ENCODE measurements around the gene HSBP1L1. TPM values are rescaled to one million over a fixed set of nuclear protein-coding genes. Genes with fewer than 3 reads are reported as not detected.

Gene HSBP1L1
- total and polyA plus RNA-seq, 4 donors = 12.2 to 61.0 (median 26.4) TPM

DNA sequence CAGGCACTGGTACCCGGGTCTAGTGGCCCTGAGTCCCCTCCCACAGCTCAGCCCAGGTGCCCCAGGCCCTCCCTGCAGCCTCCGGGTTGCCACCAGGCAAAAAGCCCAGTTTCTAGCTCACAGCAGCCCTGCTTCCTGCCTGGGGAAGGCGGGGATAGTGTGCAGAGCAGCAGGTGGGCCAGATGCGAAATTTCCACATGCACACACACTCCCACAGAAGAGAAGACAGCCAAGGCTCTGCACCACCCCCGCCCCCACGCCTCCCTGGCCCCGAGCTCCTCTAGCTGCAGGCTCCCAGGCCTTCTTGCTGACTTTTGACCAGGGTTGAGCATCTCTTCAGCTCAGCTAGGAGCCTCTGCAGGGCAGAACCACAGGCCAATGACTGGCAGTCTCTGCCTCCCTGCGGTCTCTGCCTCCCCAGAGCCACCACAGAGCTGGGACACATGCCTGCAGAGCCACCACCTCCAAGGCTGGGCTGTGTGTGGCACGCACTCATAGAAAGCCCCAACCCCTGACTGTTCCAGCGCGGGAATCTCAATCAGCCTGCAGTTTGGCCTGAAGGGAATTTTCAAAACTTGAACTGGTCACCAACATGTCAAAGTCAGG is 20.2 kb upstream of the HSBP1L1 start:
- TF ChIP-seq HNF4A (conservative IDR thresholded peaks at IDR 0.05) (no peak), RXRA (IDR thresholded peaks at IDR 0.05) (no peak), SP1 (IDR thresholded peaks at IDR 0.05) (no peak), EGR1 (IDR thresholded peaks at IDR 0.05; ENCODE audit: low read depth in 2 of 2) (no peak), FOXA1 (IDR thresholded peaks at IDR 0.05) (no peak), MAX (IDR thresholded peaks at IDR 0.05) (no peak), JUND (IDR thresholded peaks at IDR 0.05) (no peak), NR2F2 (IDR thresholded peaks at IDR 0.05) (no peak), GABPA (IDR thresholded peaks at IDR 0.05 in 1 of 2, conservative IDR thresholded peaks at IDR 0.05 in 1 of 2) (no peak), RAD21 (IDR thresholded peaks at IDR 0.05) (no peak), CTCF (IDR thresholded peaks at IDR 0.05; ENCODE audit: low read depth, low read length, missing input control) (no peak), FOXA2 (IDR thresholded peaks at IDR 0.05) (no peak), TAF1 (conservative IDR thresholded peaks at IDR 0.05) (no peak), YY1 (IDR thresholded peaks at IDR 0.05) (no peak)
- peak; percentile 33 for DNase-seq (ENCODE audit: low spot score)
- Histone ChIP-seq H3K4me1 (ENCODE audit: control insufficient read depth in 4 of 4, insufficient read depth in 4 of 4, low read length in 3 of 4) (peaks cover 51 to 98% (median 94%) of the 10 kb centered on the region in 4 donors), H3K27me3 (ENCODE audit: control insufficient read depth in 4 of 4, insufficient read depth in 4 of 4, low read length in 3 of 4) (no peaks in the 10 kb centered on the region), H3K9me3 (ENCODE audit: control insufficient read depth in 4 of 4, low read length in 3 of 4) (no peaks in the 10 kb centered on the region), H3K36me3 (ENCODE audit: control insufficient read depth in 4 of 4, insufficient read depth in 3 of 4, low read depth in 1 of 4, low read length in 3 of 4) (peaks cover 3 to 14% (median 8%) of the 10 kb centered on the region in 4 donors), H3K27ac (ENCODE audit: low read depth in 1 of 2, low read length in 2 of 2) (peak overlapping the region in 1 of 2 donors; percentile 42), H3K4me3 (ENCODE audit: low read depth in 1 of 3, low read length in 3 of 3) (no peak overlapping the region), H3K9ac (ENCODE audit: low read depth in 1 of 2, low read length in 2 of 2) (no peak overlapping the region)
- WGBS = 44% methylated on average over 11 of the region's 11 CpGs

- Histone ChIP-seq H3K4me3 (ENCODE audit: low read depth in 1 of 3, low read length in 3 of 3) (no peak overlapping the region), H3K9me3 (ENCODE audit: control insufficient read depth in 4 of 4, low read length in 3 of 4) (no peaks in the 10 kb centered on the region), H3K36me3 (ENCODE audit: control insufficient read depth in 4 of 4, insufficient read depth in 3 of 4, low read depth in 1 of 4, low read length in 3 of 4) (peaks cover 3 to 14% (median 8%) of the 10 kb centered on the region in 4 donors), H3K27me3 (ENCODE audit: control insufficient read depth in 4 of 4, insufficient read depth in 4 of 4, low read length in 3 of 4) (no peaks in the 10 kb centered on the region), H3K27ac (ENCODE audit: low read depth in 1 of 2, low read length in 2 of 2) (no peak overlapping the region), H3K4me1 (ENCODE audit: control insufficient read depth in 4 of 4, insufficient read depth in 4 of 4, low read length in 3 of 4) (peaks cover 51 to 98% (median 93%) of the 10 kb centered on the region in 4 donors), H3K9ac (ENCODE audit: low read depth in 1 of 2, low read length in 2 of 2) (no peak overlapping the region)
- no peak for DNase-seq (ENCODE audit: low spot score)
- 59% methylated on average over 3 of the region's 3 CpGs for WGBS
- no peak for TF ChIP-seq GABPA (IDR thresholded peaks at IDR 0.05 in 1 of 2, conservative IDR thresholded peaks at IDR 0.05 in 1 of 2)
- TF ChIP-seq TAF1 (conservative IDR thresholded peaks at IDR 0.05) = no peak
- TF ChIP-seq, protein P1, sequence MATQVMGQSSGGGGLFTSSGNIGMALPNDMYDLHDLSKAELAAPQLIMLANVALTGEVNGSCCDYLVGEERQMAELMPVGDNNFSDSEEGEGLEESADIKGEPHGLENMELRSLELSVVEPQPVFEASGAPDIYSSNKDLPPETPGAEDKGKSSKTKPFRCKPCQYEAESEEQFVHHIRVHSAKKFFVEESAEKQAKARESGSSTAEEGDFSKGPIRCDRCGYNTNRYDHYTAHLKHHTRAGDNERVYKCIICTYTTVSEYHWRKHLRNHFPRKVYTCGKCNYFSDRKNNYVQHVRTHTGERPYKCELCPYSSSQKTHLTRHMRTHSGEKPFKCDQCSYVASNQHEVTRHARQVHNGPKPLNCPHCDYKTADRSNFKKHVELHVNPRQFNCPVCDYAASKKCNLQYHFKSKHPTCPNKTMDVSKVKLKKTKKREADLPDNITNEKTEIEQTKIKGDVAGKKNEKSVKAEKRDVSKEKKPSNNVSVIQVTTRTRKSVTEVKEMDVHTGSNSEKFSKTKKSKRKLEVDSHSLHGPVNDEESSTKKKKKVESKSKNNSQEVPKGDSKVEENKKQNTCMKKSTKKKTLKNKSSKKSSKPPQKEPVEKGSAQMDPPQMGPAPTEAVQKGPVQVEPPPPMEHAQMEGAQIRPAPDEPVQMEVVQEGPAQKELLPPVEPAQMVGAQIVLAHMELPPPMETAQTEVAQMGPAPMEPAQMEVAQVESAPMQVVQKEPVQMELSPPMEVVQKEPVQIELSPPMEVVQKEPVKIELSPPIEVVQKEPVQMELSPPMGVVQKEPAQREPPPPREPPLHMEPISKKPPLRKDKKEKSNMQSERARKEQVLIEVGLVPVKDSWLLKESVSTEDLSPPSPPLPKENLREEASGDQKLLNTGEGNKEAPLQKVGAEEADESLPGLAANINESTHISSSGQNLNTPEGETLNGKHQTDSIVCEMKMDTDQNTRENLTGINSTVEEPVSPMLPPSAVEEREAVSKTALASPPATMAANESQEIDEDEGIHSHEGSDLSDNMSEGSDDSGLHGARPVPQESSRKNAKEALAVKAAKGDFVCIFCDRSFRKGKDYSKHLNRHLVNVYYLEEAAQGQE (IDR thresholded peaks at IDR 0.05) = no peak
- TF ChIP-seq NR2F2 (IDR thresholded peaks at IDR 0.05) = no peak
- TF ChIP-seq MAX (IDR thresholded peaks at IDR 0.05) = no peak
- TF ChIP-seq RXRA (IDR thresholded peaks at IDR 0.05) = no peak
- TF ChIP-seq EGR1 (IDR thresholded peaks at IDR 0.05; ENCODE audit: low read depth in 2 of 2) = no peak
- TF ChIP-seq SP1 (IDR thresholded peaks at IDR 0.05) = no peak
- TF ChIP-seq JUND (IDR thresholded peaks at IDR 0.05) = no peak
- TF ChIP-seq ZBTB33 (IDR thresholded peaks at IDR 0.05) = no peak
- no peak for TF ChIP-seq HNF4A (conservative IDR thresholded peaks at IDR 0.05)
- TF ChIP-seq HNF4G (IDR thresholded peaks at IDR 0.05) = no peak
- TF ChIP-seq FOXA1 (IDR thresholded peaks at IDR 0.05) = no peak
- TF ChIP-seq YY1 (IDR thresholded peaks at IDR 0.05) = no peak
- no peak for TF ChIP-seq RAD21 (IDR thresholded peaks at IDR 0.05)
Observed at GRCh38 chr18:79944746-79945117, 19.7 kb upstream of the HSBP1L1 start.
